ENCODE measurements around the gene SYPL2.

DNA sequence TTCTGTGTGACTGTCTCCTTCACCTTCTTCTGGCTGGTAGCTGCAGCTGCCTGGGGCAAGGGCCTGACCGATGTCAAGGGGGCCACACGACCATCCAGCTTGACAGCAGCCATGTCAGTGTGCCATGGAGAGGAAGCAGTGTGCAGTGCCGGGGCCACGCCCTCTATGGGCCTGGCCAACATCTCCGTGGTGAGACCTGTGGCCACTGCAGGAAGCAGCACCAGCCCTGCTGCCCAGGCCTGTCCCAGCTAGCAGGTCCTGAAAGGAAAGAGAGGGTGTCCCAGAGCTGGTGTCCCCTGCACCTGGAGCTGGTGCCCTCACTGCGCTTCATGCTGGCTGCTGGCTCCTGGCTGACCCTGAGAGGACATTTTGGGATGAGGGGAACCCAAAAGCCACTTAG lies 11.5 kb downstream of the SYPL2 start:
- TF ChIP-seq, protein P1, sequence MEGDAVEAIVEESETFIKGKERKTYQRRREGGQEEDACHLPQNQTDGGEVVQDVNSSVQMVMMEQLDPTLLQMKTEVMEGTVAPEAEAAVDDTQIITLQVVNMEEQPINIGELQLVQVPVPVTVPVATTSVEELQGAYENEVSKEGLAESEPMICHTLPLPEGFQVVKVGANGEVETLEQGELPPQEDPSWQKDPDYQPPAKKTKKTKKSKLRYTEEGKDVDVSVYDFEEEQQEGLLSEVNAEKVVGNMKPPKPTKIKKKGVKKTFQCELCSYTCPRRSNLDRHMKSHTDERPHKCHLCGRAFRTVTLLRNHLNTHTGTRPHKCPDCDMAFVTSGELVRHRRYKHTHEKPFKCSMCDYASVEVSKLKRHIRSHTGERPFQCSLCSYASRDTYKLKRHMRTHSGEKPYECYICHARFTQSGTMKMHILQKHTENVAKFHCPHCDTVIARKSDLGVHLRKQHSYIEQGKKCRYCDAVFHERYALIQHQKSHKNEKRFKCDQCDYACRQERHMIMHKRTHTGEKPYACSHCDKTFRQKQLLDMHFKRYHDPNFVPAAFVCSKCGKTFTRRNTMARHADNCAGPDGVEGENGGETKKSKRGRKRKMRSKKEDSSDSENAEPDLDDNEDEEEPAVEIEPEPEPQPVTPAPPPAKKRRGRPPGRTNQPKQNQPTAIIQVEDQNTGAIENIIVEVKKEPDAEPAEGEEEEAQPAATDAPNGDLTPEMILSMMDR (IDR thresholded peaks at IDR 0.05), result no peak
- TF ChIP-seq POLR2A (IDR thresholded peaks at IDR 0.05), result no peak

Data from lower leg skin (tissue), 3 donors.